ENCODE data around the gene ARMC3. TPM values are rescaled to one million over a fixed set of nuclear protein-coding genes. Genes with fewer than 3 reads are reported as not detected.

The ARMC3 gene
- total and polyA plus RNA-seq, 12 donors, result 0.17 TPM; not detected in 11

- Histone ChIP-seq H3K4me1 (replicated peaks in 1 of 2) (no peaks in the 10 kb centered on the region), H3K27me3 (peaks cover 15% of the 10 kb centered on the region), H3K36me3 (replicated peaks in 1 of 2) (no peaks in the 10 kb centered on the region), H3K9me3 (replicated peaks in 1 of 3) (no peaks in the 10 kb centered on the region), H3K4me3 (no peak overlapping the region), H3K27ac (no peak overlapping the region)
- TF ChIP-seq POLR2A (IDR thresholded peaks at IDR 0.05) (no peak), CTCF (IDR thresholded peaks at IDR 0.05) (no peak)
- DNase-seq, result no peak
- intact Hi-C loops (cut with DNase I), result no loop called here
- 33 to 41% (median 37%) methylated on average over 4 of the region's 4 CpGs for WGBS, 4 donors
These were observed 151.8 kb downstream of the ARMC3 start for GRCh38 chr10:23079700-23080099.

- TF ChIP-seq CTCF (IDR thresholded peaks at IDR 0.05), result no peak
- no peak for TF ChIP-seq POLR2A (IDR thresholded peaks at IDR 0.05)
- intact Hi-C loops (cut with DNase I), result no loop called here
- H3K4me3 ChIP-seq, result no peak overlapping the region
- peaks cover 15% of the 10 kb centered on the region for H3K27me3 ChIP-seq
- no peaks in the 10 kb centered on the region for H3K9me3 ChIP-seq (replicated peaks in 1 of 3)
- H3K27ac ChIP-seq, result no peak overlapping the region
- no peak for DNase-seq
- H3K4me1 ChIP-seq (replicated peaks in 1 of 2), result no peaks in the 10 kb centered on the region
- no peaks in the 10 kb centered on the region for H3K36me3 ChIP-seq (replicated peaks in 1 of 2)
- 53 to 65% (median 57%) methylated on average over 7 of the region's 7 CpGs for WGBS, 4 donors
These were observed 152.4 kb downstream of the ARMC3 start for GRCh38 chr10:23080262-23080661.

- H3K27ac ChIP-seq, result no peak overlapping the region
- peaks cover 12% of the 10 kb centered on the region for H3K27me3 ChIP-seq
- intact Hi-C loops (cut with DNase I), result no loop called here
- no peaks in the 10 kb centered on the region for H3K9me3 ChIP-seq (replicated peaks in 1 of 3)
- H3K36me3 ChIP-seq (replicated peaks in 1 of 2), result no peaks in the 10 kb centered on the region
- TF ChIP-seq CTCF (IDR thresholded peaks at IDR 0.05) (no peak), POLR2A (IDR thresholded peaks at IDR 0.05) (no peak)
- 30 to 40% (median 31%) methylated on average over 7 of the region's 7 CpGs for WGBS, 4 donors
- no peak overlapping the region for H3K4me3 ChIP-seq
- DNase-seq, result peak in 2 of 7 donors; percentile 26 to 32
- no peaks in the 10 kb centered on the region for H3K4me1 ChIP-seq (replicated peaks in 1 of 2)
These were observed 153.4 kb downstream of the ARMC3 start for GRCh38 chr10:23081221-23081750.

GRCh38 chr10:23081891-23082290 lies 154.0 kb downstream of the ARMC3 start:
- Histone ChIP-seq H3K9me3 (replicated peaks in 1 of 3) (no peaks in the 10 kb centered on the region), H3K4me1 (replicated peaks in 1 of 2) (no peaks in the 10 kb centered on the region), H3K27ac (no peak overlapping the region), H3K27me3 (peaks cover 10% of the 10 kb centered on the region), H3K4me3 (no peak overlapping the region), H3K36me3 (replicated peaks in 1 of 2) (no peaks in the 10 kb centered on the region)
- intact Hi-C loops (cut with DNase I), result no loop called here
- DNase-seq, result no peak
- TF ChIP-seq CTCF (IDR thresholded peaks at IDR 0.05), result peak in 4 of 6 experiments; percentile 4 to 31 (median 12)
- no peak for TF ChIP-seq POLR2A (IDR thresholded peaks at IDR 0.05)
- WGBS, 4 donors, result 85 to 93% (median 88%) methylated on average over 4 of the region's 4 CpGs

Small RNA genes within 50 kb of the gene (small RNA-seq; reads per million reads assigned to genes)
- gene RNA5SP304, result 0.33 to 0.83 reads per million in 2 donors

Other genes with a start within 250 kb of the ARMC3 start
- gene PIP4K2A, start 213.5 kb upstream of the ARMC3 start, total RNA-seq, result 10 to 100 TPM; 23.8 to 70.6 (median 29.3) TPM
- gene PIP4K2A, start 213.5 kb upstream of the ARMC3 start, polyA plus RNA-seq, result 10 to 100 TPM; 12.3 to 38.9 (median 13.4) TPM
- gene MSRB2, start 167.5 kb downstream of the ARMC3 start, total RNA-seq, result 10 to 100 TPM; 17.1 to 69.6 (median 47.1) TPM
- 10 to 100 TPM; 33.3 to 78.8 (median 50.0) TPM for gene MSRB2, start 167.5 kb downstream of the ARMC3 start, polyA plus RNA-seq

Data from adrenal gland (tissue), 12 donors.